ENCODE results near the gene SDC1.

Gene SDC1

DNA sequence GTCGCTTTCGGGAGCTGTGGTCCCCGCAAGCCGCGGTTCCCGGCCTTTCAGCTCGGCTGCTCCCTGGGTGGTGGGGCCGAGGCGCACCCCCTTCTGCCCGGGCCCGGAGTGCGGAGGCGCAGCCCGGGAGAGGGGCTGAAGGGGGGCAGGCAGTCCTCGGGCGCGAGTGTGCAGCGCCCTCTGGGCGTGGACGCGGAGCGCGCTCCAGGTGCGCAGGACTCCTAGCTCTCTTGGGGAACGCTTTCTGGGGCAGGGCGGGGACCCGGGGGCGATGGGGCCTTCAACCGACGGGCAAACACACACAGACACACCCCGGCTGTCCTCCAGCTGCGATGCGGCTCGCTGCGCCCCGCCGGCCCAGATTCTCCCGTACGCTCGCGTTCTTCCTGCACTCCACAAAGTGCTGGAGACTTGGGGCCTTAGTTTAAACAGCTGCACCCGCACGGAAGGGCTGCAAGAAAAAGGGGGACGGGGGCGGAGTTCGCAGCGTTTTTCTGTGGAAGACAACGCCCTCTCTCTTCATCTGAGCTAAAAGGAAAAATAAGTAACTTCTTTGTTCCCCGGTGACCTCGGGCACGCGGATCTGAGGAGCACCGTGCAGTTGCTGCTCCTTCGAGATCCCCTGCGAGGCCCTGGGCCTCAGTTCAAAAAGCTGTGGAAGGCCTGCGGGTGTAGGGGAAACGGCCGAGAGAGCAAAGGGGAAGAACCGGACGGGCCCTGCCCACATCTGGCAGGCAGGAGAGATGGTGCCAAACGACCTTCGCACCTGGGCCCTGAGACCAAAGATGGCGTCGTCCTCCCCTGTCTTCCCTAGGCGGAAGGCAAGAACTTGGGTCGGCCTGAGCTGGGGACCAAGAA lies 593 bp upstream of the SDC1 start:
- H3K27me3 ChIP-seq, result peaks cover 4% of the 10 kb centered on the region; the same call in 1 of the 2 replicates
- TF ChIP-seq, protein P1, sequence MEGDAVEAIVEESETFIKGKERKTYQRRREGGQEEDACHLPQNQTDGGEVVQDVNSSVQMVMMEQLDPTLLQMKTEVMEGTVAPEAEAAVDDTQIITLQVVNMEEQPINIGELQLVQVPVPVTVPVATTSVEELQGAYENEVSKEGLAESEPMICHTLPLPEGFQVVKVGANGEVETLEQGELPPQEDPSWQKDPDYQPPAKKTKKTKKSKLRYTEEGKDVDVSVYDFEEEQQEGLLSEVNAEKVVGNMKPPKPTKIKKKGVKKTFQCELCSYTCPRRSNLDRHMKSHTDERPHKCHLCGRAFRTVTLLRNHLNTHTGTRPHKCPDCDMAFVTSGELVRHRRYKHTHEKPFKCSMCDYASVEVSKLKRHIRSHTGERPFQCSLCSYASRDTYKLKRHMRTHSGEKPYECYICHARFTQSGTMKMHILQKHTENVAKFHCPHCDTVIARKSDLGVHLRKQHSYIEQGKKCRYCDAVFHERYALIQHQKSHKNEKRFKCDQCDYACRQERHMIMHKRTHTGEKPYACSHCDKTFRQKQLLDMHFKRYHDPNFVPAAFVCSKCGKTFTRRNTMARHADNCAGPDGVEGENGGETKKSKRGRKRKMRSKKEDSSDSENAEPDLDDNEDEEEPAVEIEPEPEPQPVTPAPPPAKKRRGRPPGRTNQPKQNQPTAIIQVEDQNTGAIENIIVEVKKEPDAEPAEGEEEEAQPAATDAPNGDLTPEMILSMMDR (IDR thresholded peaks at IDR 0.05; ENCODE audit: low read depth, low read length), result peak; percentile 59
- no peaks in the 10 kb centered on the region for H3K9me3 ChIP-seq
- DNase-seq, result peak; percentile 72
- H3K36me3 ChIP-seq, result no peaks in the 10 kb centered on the region
- H3K4me1 ChIP-seq, result peaks cover 16% of the 10 kb centered on the region
- H3K4me3 ChIP-seq (ENCODE audit: low read depth, low read length), result peak overlapping the region; percentile 68

DNA sequence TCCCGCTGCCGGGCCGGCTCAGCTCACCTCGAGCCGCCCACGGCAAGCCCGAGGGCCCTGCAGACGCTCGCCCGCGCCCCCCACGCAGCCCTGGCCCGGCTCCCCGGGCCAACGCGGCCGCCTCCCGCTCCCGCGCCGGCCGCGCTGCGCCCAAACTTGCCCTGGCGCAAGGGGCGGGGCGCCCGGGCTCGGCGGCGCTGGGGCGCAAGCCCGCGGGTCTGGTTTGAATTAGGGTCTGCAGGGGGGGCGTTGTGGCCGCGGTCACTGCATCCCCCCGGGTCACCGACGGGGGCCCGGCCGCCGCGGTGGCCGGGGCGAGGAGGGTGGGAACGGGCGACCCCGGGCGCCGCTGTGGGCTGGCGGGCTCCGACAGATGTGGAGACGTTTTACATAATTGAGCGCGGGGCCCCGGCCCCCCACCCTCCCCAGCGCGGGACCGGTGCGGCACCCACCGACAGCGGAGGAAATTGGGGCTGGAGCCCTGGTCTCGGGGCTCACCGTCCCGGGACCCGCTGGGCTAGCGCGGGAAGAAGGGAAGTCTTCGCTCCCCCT lies 690 bp downstream of the SDC1 start:
- Histone ChIP-seq H3K4me3 (ENCODE audit: low read depth, low read length) (peak overlapping the region; percentile 68), H3K27me3 (peaks cover 4% of the 10 kb centered on the region; the same call in 1 of the 2 replicates), H3K4me1 (peaks cover 16% of the 10 kb centered on the region), H3K36me3 (no peaks in the 10 kb centered on the region), H3K9me3 (no peaks in the 10 kb centered on the region)
- DNase-seq, result no peak
- TF ChIP-seq, protein P1 (IDR thresholded peaks at IDR 0.05; ENCODE audit: low read depth, low read length), result no peak

DNA sequence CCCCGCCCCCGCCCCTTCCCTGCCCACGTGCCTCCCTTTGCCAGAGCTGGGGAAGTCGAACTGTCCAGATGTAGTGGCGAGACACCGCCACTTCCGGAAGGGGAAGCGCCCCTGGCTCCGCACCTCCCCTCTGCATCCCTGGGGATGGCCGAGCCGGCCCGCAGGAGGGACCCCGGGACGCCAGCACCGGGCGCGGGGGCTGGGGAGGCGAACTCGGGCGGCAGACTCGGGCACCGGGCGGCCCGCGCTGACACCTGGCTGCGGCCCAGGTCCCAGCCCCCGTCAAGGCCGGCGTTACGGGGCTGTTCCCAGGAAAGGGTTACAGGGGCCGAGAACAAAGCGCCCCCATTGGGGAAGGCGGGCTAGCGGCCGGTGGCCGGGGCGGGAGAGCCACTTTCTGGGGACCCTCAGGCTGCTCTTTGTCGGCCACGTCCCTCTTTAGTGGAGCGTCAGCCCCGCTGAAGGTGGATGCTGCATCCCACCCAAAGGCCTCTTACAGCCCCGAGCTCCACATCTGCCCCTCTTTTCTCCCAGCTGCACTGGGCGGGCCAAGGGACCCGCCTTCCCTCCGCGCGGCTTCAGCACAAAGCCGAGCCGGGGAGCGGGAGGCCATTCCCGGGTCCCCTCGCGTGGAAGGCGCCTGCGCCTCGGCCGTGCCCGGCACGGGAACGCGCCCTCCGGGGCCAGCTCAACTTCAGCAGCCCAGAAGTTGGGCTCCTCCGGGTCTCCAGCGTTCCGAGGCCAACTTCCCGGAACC lies 1.3 kb downstream of the SDC1 start:
- TF ChIP-seq, protein P1 (IDR thresholded peaks at IDR 0.05; ENCODE audit: low read depth, low read length), result no peak
- DNase-seq, result peak; percentile 70
- Histone ChIP-seq H3K27me3 (peaks cover 4% of the 10 kb centered on the region; the same call in 1 of the 2 replicates), H3K4me1 (peaks cover 16% of the 10 kb centered on the region), H3K9me3 (no peaks in the 10 kb centered on the region), H3K4me3 (ENCODE audit: low read depth, low read length) (peak overlapping the region; percentile 68), H3K36me3 (no peaks in the 10 kb centered on the region)

DNA sequence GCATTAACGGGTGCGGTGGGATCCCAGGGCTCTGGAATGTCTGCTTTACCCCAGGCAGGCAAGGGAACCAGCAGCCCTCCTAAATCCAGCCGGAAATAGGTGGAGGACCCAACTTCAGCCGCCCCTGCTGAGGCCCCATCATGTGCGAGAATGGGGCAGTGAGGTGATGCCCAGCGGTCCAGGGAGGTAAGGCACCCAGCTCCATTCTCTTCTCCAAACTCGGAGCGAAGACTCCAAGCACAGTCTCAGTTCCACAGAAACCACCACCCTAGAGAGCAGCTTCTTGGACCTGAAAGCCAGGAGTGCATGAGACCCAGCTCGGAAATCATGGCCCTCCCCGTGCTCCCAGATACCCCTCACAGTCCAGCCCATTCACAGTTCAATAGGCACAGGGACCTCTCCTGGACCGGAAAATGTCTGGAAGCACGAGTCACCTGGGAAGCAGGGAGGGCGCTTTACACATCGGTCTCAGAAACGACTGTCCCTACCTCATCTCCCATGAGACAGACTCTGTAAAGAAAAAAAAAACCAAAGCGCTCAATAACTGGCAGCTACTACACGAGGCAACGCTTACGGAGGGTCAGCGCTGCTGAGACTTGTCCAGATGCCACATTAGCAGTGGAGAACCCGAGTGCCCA lies 2.0 kb downstream of the SDC1 start:
- Histone ChIP-seq H3K4me1 (peaks cover 16% of the 10 kb centered on the region), H3K36me3 (no peaks in the 10 kb centered on the region), H3K4me3 (ENCODE audit: low read depth, low read length) (peak overlapping the region; percentile 68)

DNA sequence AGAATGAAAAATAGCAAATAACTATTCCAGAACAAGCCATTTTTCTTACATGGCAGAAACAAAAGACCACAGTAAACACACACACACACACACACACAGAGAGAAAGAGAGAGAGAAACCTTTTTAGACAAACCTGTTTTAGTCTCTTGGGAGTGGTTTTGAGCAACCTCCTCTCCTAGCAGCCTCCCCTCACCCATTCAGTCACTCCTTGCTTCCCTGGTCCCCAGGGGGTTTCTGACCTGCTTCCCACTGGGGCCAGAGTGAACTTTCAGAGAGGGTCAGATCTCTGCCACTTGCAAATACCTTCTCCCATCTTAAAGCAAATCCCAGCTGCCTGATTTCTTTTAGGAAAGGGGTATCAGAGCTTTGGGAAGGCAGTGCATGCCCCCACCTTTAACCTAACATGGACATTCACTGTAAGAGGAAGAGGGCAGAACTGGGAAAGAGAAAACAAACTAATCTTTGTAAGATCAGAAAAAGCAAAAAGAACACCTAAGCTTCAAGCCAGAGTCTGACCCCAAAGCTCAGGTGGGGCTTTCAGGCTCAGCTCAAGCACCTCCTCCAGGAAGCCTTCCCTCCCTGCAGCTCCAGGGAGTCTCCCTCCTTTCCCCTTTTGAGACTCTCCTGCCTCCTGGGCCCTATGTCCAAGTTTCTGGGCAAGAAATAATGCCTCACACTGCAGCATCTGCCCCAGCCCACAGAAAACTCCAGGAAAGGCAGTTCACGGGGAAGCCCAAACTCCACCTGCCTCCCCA lies 2.7 kb downstream of the SDC1 start:
- H3K27me3 ChIP-seq, result peaks cover 4% of the 10 kb centered on the region; the same call in 1 of the 2 replicates
- no peak for DNase-seq
- TF ChIP-seq, protein P1 (IDR thresholded peaks at IDR 0.05; ENCODE audit: low read depth, low read length), result no peak
- no peak overlapping the region; the same call in 1 of the 2 replicates for H3K4me3 ChIP-seq (ENCODE audit: low read depth, low read length)
- H3K36me3 ChIP-seq, result no peaks in the 10 kb centered on the region
- H3K9me3 ChIP-seq, result no peaks in the 10 kb centered on the region
- peaks cover 16% of the 10 kb centered on the region for H3K4me1 ChIP-seq

More for the DNA sequence above, 2.0 kb downstream of the SDC1 start:
- TF ChIP-seq, protein P1 (IDR thresholded peaks at IDR 0.05; ENCODE audit: low read depth, low read length), result no peak
- DNase-seq, result no peak
- H3K27me3 ChIP-seq, result peaks cover 4% of the 10 kb centered on the region; the same call in 1 of the 2 replicates
- H3K9me3 ChIP-seq, result no peaks in the 10 kb centered on the region
